ENCODE measurements around the gene MEGF10. TPM values are rescaled to one million over a fixed set of nuclear protein-coding genes. Genes with fewer than 3 reads are reported as not detected.

The MEGF10 gene
- total RNA-seq, 2 donors from 2014 or later, result 0.56 TPM; not detected in 1

DNA sequence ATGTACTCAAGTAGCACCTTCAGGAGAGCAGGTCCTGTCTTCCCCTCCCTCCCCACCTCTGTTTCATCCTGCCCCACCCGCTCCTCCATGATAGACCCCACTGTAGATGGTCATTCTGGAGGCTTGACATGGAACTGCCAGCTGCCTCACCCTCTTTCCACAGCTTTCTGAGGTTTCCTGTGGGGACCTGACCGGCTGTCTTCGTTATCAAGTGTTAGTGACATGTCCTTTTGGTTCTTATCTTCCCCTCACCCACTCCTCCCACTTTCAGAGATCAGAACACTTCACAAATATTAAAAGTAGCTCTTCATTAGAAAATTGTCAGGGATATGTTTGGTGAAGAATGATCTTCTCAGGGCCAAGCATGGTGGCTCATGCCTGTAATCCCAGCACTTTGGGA lies 52.7 kb downstream of the MEGF10 start:
- Mint-ChIP-seq H3K4me1 (ENCODE audit: low read depth) (no peaks in the 10 kb centered on the region), H3K4me3 (no peak overlapping the region), H3K27ac (no peak overlapping the region), H3K36me3 (ENCODE audit: insufficient read depth in 2 of 2) (no peaks in the 10 kb centered on the region), H3K9me3 (no peaks in the 10 kb centered on the region), H3K27me3 (ENCODE audit: low read depth) (peaks cover 14% of the 10 kb centered on the region)
- ATAC-seq (replicated peaks in 1 of 2) (no peak), DNase-seq (no peak)

DNA sequence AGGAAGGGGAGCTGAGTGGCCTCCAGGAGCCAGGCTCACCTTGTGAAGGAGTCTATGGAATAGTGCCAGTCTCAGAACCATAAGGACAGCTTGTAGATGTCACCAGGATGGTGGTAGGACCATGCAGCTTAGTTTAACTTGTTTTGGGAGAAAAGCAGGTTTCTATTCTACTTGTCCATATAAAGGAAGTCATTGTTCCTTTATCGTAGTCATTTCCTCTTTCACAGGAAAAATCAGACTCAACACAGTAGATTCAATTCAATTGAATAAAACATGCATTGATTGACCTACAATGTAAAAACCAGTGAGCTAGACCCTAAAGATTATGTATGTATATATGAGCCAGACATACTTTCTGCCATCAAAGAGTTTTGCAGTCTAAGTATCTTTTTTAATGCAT lies 53.3 kb downstream of the MEGF10 start:
- Mint-ChIP-seq H3K9me3 (no peaks in the 10 kb centered on the region), H3K4me3 (no peak overlapping the region), H3K27me3 (ENCODE audit: low read depth) (peaks cover 14% of the 10 kb centered on the region), H3K27ac (no peak overlapping the region), H3K4me1 (ENCODE audit: low read depth) (no peaks in the 10 kb centered on the region), H3K36me3 (ENCODE audit: insufficient read depth in 2 of 2) (no peaks in the 10 kb centered on the region)
- ATAC-seq (replicated peaks in 1 of 2), result no peak
- DNase-seq, result no peak

DNA sequence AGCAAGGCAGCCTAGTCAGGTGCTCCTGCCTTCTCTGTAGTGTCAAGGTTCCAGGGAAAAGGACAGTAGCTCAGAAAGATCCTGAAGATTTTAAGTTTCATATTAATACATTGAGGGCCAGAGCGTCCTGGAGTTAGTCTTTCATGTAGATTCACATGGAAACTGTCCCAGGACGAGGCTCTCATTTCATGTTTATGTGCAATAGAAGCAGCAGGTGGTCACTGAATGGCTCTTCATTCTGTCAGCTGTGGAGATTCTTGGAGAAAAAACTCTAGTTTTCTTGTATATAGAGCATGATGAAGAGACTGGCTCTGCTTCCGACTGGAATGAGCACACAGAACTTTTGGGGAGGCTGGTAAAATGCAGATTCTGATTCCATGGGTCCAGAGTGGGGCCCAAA lies 54.3 kb downstream of the MEGF10 start:
- Mint-ChIP-seq H3K4me1 (ENCODE audit: low read depth) (no peaks in the 10 kb centered on the region), H3K36me3 (ENCODE audit: insufficient read depth in 2 of 2) (no peaks in the 10 kb centered on the region), H3K27ac (no peak overlapping the region), H3K4me3 (no peak overlapping the region), H3K9me3 (no peaks in the 10 kb centered on the region), H3K27me3 (ENCODE audit: low read depth) (peaks cover 9% of the 10 kb centered on the region)
- DNase-seq (no peak), ATAC-seq (replicated peaks in 1 of 2) (no peak)

DNA sequence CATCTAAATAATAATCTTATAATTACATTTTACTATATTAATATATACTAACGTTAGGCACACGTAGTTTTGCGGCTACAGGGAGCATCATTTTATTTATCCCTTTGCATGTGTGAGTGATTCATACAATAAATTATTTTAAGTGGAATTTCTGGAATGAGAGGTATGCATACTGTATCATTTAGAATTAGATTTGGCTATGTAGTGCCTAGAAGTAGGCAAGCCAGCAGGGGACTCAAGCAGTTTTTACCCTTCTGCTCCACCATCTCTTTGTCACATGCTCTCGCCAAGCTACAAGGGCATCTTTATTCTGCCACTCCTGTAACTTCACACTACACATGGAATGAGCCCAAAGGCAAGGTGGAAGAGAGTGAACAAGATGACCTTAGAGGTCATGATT lies 60.8 kb downstream of the MEGF10 start:
- Mint-ChIP-seq H3K4me3 (no peak overlapping the region), H3K4me1 (ENCODE audit: low read depth) (no peaks in the 10 kb centered on the region), H3K36me3 (ENCODE audit: insufficient read depth in 2 of 2) (no peaks in the 10 kb centered on the region), H3K27ac (no peak overlapping the region), H3K9me3 (no peaks in the 10 kb centered on the region), H3K27me3 (ENCODE audit: low read depth) (peaks cover 9% of the 10 kb centered on the region)
- DNase-seq, result no peak
- ATAC-seq (replicated peaks in 1 of 2), result no peak

DNA sequence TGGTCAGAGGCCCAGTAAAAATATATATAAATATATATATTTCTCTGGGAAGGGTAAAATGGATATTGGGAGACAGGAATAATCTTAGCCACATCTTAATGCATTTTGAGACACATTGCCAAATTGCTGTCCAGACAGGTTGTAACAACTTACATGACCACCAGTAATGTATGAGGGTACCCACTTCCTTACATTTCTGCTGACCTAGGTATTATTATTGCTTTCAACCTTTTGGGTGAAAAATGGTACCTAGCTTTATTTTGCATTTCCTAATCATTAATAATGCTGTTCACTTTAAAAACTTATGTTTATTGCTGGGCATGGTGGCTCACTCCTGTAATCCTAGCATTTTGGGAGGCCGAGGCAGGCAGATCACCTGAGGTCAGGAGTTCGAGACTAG lies 61.5 kb downstream of the MEGF10 start:
- Mint-ChIP-seq H3K9me3 (no peaks in the 10 kb centered on the region), H3K4me3 (no peak overlapping the region), H3K36me3 (ENCODE audit: insufficient read depth in 2 of 2) (no peaks in the 10 kb centered on the region), H3K4me1 (ENCODE audit: low read depth) (no peaks in the 10 kb centered on the region), H3K27me3 (ENCODE audit: low read depth) (peaks cover 9% of the 10 kb centered on the region), H3K27ac (no peak overlapping the region)
- ATAC-seq (replicated peaks in 1 of 2), result no peak
- DNase-seq, result no peak

DNA sequence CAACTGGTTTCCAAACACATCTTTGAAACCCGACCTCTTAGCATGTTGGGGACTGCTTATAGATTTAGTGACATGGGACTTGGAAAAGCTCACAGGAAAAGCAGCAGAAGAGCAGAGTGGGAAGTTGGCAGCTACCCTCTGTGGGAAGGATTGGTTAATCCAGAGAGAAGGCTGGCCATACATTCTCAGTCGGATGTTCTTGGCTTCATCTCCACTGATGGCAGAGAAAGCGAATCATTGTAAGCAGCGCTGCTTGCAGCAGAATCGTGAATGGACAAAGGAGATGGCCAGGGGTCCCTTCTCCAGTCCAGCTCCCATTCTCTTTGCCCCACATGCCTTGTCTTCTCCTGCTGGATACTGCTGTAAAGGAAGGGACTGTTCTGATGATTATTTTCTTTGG lies 62.7 kb downstream of the MEGF10 start:
- Mint-ChIP-seq H3K36me3 (ENCODE audit: insufficient read depth in 2 of 2) (no peaks in the 10 kb centered on the region), H3K9me3 (no peaks in the 10 kb centered on the region), H3K27ac (no peak overlapping the region), H3K27me3 (ENCODE audit: low read depth) (peaks cover 9% of the 10 kb centered on the region), H3K4me3 (no peak overlapping the region), H3K4me1 (ENCODE audit: low read depth) (no peaks in the 10 kb centered on the region)
- DNase-seq (no peak), ATAC-seq (replicated peaks in 1 of 2) (no peak)

DNA sequence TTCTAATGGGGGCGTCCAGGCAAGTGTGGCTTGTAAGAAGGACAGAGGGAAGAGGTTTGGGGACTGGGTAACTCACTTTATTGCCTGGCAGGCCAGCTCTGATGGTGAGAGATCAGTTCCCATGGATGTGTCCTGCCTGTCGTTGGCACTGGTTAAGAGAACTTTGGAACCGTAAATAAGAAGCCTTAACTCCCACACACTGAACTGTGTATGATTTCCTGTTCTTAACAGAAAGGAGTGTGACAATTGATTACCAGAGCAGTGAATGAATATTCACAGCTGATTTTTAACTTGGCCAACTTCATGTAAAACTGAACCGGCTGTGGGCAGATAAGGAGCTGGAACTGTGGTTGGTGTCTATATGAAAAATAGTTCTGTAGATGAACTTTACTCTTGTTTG lies 63.2 kb downstream of the MEGF10 start:
- Mint-ChIP-seq H3K36me3 (ENCODE audit: insufficient read depth in 2 of 2) (no peaks in the 10 kb centered on the region), H3K27ac (no peak overlapping the region), H3K27me3 (ENCODE audit: low read depth) (peaks cover 9% of the 10 kb centered on the region), H3K4me1 (ENCODE audit: low read depth) (no peaks in the 10 kb centered on the region), H3K4me3 (no peak overlapping the region), H3K9me3 (no peaks in the 10 kb centered on the region)
- ATAC-seq (replicated peaks in 1 of 2) (no peak), DNase-seq (no peak)

DNA sequence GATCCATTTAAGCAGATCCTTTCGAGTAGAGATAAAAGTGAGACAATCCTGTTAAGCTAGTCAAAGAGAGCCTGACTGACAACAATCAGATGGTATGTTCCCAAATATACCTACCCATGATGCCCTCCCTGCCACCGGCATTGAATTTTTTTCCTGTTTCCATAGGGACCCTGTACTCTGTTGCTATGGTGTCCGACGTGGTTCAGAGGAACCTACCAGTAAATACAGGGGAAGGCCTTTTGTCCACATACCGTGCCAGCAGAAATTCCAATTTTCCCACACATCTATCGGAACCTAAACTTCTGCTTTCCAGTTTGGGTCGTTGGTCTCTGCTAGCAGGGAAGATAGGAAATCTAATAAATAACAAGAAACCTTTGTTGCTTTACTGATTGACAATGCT lies 64.7 kb downstream of the MEGF10 start:
- Mint-ChIP-seq H3K36me3 (ENCODE audit: insufficient read depth in 2 of 2) (no peaks in the 10 kb centered on the region), H3K4me1 (ENCODE audit: low read depth) (no peaks in the 10 kb centered on the region), H3K9me3 (no peaks in the 10 kb centered on the region), H3K27me3 (ENCODE audit: low read depth) (peaks cover 18% of the 10 kb centered on the region), H3K27ac (no peak overlapping the region), H3K4me3 (no peak overlapping the region)
- DNase-seq, result no peak
- ATAC-seq (replicated peaks in 1 of 2), result no peak

DNA sequence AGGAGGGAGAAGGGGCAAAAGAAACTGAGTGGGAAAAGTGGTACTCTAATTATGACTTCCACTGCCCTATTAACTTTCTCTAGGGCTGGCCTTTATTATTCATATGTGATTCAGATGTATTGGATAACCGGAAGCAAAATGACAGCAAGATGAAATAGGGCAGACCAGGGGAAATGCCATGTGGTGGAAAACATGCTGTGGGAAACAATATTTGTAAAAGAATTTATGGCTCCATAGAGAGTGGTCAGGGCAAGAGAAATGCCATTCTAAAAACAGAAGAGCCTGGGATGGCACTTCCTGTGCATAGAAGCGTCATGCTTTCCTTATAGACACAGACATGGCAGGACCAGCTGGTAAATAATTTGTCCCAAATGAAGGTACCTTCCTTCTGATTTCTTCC lies 67.7 kb downstream of the MEGF10 start:
- no peak overlapping the region for H3K4me3 Mint-ChIP-seq

DNA sequence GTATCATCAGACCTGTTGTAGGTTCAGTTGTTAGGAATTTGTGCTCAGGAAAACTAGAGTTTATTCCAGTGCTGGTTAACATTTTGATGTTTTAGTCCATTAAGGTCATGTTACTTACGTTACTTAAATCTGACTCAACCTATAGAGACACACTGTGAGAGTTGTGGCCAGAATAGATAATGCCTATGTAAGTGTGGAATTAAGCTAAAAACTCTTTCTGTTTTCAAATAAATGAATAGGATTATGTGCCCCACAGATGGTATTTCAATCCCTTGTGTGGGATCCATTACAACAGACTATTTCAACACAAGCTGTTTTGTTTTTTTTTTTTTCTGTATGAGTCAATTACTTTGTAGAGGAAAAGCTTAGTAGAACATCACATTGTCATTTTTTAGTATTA lies 68.1 kb downstream of the MEGF10 start:
- no peak for ATAC-seq (replicated peaks in 1 of 2)
- Mint-ChIP-seq H3K4me1 (ENCODE audit: low read depth) (no peaks in the 10 kb centered on the region), H3K9me3 (no peaks in the 10 kb centered on the region), H3K4me3 (no peak overlapping the region), H3K36me3 (ENCODE audit: insufficient read depth in 2 of 2) (no peaks in the 10 kb centered on the region), H3K27me3 (ENCODE audit: low read depth) (peaks cover 16% of the 10 kb centered on the region), H3K27ac (no peak overlapping the region)
- DNase-seq, result no peak

More for the DNA sequence above, 67.7 kb downstream of the MEGF10 start:
- Mint-ChIP-seq H3K4me1 (ENCODE audit: low read depth) (no peaks in the 10 kb centered on the region), H3K36me3 (ENCODE audit: insufficient read depth in 2 of 2) (no peaks in the 10 kb centered on the region), H3K9me3 (no peaks in the 10 kb centered on the region), H3K27ac (no peak overlapping the region), H3K27me3 (ENCODE audit: low read depth) (peaks cover 18% of the 10 kb centered on the region)
- DNase-seq (no peak), ATAC-seq (replicated peaks in 1 of 2) (no peak)

DNA sequence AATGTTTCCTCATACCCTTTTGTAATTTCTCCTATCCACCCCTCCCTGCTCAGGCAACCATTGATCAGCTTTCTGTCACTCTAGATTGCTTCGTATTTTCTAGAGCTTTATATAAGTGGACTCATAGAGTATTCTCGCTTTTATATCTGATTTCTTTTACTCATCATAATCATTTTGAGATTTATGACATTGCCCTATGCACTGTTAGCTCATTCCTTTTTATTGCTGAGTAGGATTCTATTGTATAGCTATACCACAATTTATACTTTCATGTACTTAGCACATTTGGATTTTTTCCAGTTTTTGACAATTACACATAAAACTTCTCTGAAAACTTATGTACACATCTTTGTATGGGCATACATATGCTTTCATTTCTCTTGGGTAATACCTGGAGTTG lies 68.9 kb downstream of the MEGF10 start:
- Mint-ChIP-seq H3K9me3 (no peaks in the 10 kb centered on the region), H3K36me3 (ENCODE audit: insufficient read depth in 2 of 2) (no peaks in the 10 kb centered on the region), H3K27me3 (ENCODE audit: low read depth) (peaks cover 21% of the 10 kb centered on the region), H3K4me3 (no peak overlapping the region), H3K27ac (no peak overlapping the region), H3K4me1 (ENCODE audit: low read depth) (no peaks in the 10 kb centered on the region)
- no peak for DNase-seq
- ATAC-seq (replicated peaks in 1 of 2), result no peak

DNA sequence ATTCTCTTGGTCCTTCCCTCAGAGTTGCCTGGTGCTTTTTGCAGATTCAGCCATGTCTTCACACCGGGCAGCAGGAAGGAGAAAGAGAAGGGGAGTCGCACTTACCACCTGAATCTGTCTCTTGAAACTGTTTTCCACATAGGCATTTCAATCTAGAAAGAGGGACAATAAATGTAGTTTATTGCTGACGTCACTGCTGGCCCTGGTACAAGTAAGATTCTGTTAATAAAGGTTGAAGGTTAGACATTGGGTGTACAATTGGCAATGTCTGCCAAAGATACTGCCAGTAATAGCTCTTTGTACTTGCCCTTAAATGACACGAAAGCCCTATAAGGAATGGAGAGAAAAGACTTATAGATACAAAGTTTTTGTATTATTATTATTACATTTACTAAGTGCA lies 72.8 kb downstream of the MEGF10 start:
- no peaks in the 10 kb centered on the region for H3K4me1 Mint-ChIP-seq (ENCODE audit: low read depth)
- ATAC-seq (replicated peaks in 1 of 2), result no peak
- H3K27me3 Mint-ChIP-seq (ENCODE audit: low read depth), result peaks cover 18% of the 10 kb centered on the region
- no peak overlapping the region for H3K4me3 Mint-ChIP-seq
- no peaks in the 10 kb centered on the region for H3K36me3 Mint-ChIP-seq (ENCODE audit: insufficient read depth in 2 of 2)
- no peaks in the 10 kb centered on the region for H3K9me3 Mint-ChIP-seq
- no peak overlapping the region for H3K27ac Mint-ChIP-seq
- DNase-seq, result no peak

DNA sequence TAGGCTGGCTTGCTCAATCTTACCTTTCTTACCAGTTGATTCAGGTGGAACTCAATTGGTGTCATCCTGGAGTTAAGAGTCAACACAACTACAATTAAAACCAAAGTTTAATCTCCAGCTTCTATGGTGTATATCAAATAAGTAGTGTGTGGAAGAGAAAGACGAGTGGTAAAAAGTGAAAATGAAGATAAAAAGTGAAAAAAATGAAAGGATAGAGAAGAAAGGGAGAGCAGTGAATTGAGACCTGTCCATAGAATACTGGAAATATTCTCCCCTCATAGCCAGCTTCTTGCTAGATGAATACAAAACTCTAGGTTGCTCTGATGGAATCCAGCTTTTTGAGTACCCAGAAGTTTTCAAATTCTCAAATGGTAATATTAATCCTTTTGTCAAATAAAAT lies 76.4 kb downstream of the MEGF10 start:
- no peak for DNase-seq
- H3K4me1 Mint-ChIP-seq (ENCODE audit: low read depth), result no peaks in the 10 kb centered on the region
- no peaks in the 10 kb centered on the region for H3K36me3 Mint-ChIP-seq (ENCODE audit: insufficient read depth in 2 of 2)
- H3K27me3 Mint-ChIP-seq (ENCODE audit: low read depth), result peaks cover 9% of the 10 kb centered on the region
- H3K9me3 Mint-ChIP-seq, result no peaks in the 10 kb centered on the region
- no peak for ATAC-seq (replicated peaks in 1 of 2)
- no peak overlapping the region for H3K4me3 Mint-ChIP-seq
- no peak overlapping the region for H3K27ac Mint-ChIP-seq

DNA sequence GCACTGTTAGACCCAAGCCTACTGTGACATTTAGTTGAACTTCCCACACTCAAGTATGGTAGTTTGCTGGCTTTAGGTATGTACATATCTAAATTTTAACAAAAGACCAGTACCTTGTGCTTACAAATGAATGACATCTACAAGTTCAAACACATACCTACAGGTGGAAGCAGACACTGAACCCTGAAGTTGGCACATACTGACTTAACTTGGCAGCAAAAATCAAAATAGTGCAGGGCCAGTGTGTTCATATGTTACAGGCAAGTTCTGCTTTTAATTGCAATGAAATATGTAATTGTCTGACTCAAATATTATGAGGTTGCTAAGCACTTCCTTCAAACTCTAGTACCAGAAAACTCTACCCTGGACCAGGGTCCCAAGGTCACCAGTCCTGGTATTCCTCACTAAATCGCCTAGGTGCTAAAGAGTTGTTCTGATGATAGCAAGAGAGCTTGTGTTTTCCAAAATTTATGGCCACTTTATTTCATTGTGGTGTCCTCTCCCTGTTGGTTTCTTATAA lies 77.4 kb downstream of the MEGF10 start:
- no peak for ATAC-seq (replicated peaks in 1 of 2)
- no peaks in the 10 kb centered on the region for H3K4me1 Mint-ChIP-seq (ENCODE audit: low read depth)
- no peak overlapping the region for H3K27ac Mint-ChIP-seq
- H3K27me3 Mint-ChIP-seq (ENCODE audit: low read depth), result peaks cover 9% of the 10 kb centered on the region
- no peaks in the 10 kb centered on the region for H3K9me3 Mint-ChIP-seq
- DNase-seq, result no peak
- no peaks in the 10 kb centered on the region for H3K36me3 Mint-ChIP-seq (ENCODE audit: insufficient read depth in 2 of 2)
- no peak overlapping the region for H3K4me3 Mint-ChIP-seq
